ENCODE measurements around the gene MAGI2.

Gene MAGI2

GRCh38 chr7:78173666-78174065 is 1279.8 kb downstream of the MAGI2 start:
- Mint-ChIP-seq H3K4me1 (ENCODE audit: low read depth) (no peaks in the 10 kb centered on the region), H3K27ac (no peak overlapping the region), H3K9me3 (no peaks in the 10 kb centered on the region), H3K27me3 (ENCODE audit: low read depth) (peaks cover 2% of the 10 kb centered on the region), H3K36me3 (ENCODE audit: low read depth) (no peaks in the 10 kb centered on the region), H3K4me3 (no peak overlapping the region)
- DNase-seq (ENCODE audit: low spot score) = no peak

- Mint-ChIP-seq H3K36me3 (ENCODE audit: low read depth) (no peaks in the 10 kb centered on the region), H3K9me3 (no peaks in the 10 kb centered on the region), H3K4me1 (ENCODE audit: low read depth) (no peaks in the 10 kb centered on the region), H3K4me3 (no peak overlapping the region), H3K27ac (no peak overlapping the region), H3K27me3 (ENCODE audit: low read depth) (peaks cover 2% of the 10 kb centered on the region)
- DNase-seq (ENCODE audit: low spot score) = no peak
Observed at GRCh38 chr7:78172933-78173591, 1280.4 kb downstream of the MAGI2 start.

GRCh38 chr7:78172267-78172757 is 1281.2 kb downstream of the MAGI2 start:
- no peak overlapping the region for H3K4me3 Mint-ChIP-seq
- no peaks in the 10 kb centered on the region for H3K4me1 Mint-ChIP-seq (ENCODE audit: low read depth)
- no peaks in the 10 kb centered on the region for H3K36me3 Mint-ChIP-seq (ENCODE audit: low read depth)
- no peaks in the 10 kb centered on the region for H3K9me3 Mint-ChIP-seq
- no peak overlapping the region for H3K27ac Mint-ChIP-seq
- H3K27me3 Mint-ChIP-seq (ENCODE audit: low read depth) = peaks cover 2% of the 10 kb centered on the region
- no peak for DNase-seq (ENCODE audit: low spot score)

GRCh38 chr7:78171398-78171797 is 1282.1 kb downstream of the MAGI2 start:
- Mint-ChIP-seq H3K4me3 (no peak overlapping the region), H3K4me1 (ENCODE audit: low read depth) (no peaks in the 10 kb centered on the region), H3K36me3 (ENCODE audit: low read depth) (no peaks in the 10 kb centered on the region), H3K9me3 (no peaks in the 10 kb centered on the region), H3K27ac (no peak overlapping the region), H3K27me3 (ENCODE audit: low read depth) (peaks cover 2% of the 10 kb centered on the region)
- DNase-seq (ENCODE audit: low spot score) = no peak

GRCh38 chr7:78170815-78171214 is 1282.7 kb downstream of the MAGI2 start:
- Mint-ChIP-seq H3K4me3 (no peak overlapping the region), H3K27ac (no peak overlapping the region), H3K27me3 (ENCODE audit: low read depth) (peaks cover 2% of the 10 kb centered on the region), H3K4me1 (ENCODE audit: low read depth) (no peaks in the 10 kb centered on the region), H3K36me3 (ENCODE audit: low read depth) (no peaks in the 10 kb centered on the region), H3K9me3 (no peaks in the 10 kb centered on the region)
- no peak for DNase-seq (ENCODE audit: low spot score)

GRCh38 chr7:78169992-78170391 is 1283.5 kb downstream of the MAGI2 start:
- Mint-ChIP-seq H3K4me1 (ENCODE audit: low read depth) (no peaks in the 10 kb centered on the region), H3K36me3 (ENCODE audit: low read depth) (no peaks in the 10 kb centered on the region), H3K27ac (no peak overlapping the region), H3K9me3 (no peaks in the 10 kb centered on the region), H3K27me3 (ENCODE audit: low read depth) (peaks cover 2% of the 10 kb centered on the region), H3K4me3 (no peak overlapping the region)
- DNase-seq (ENCODE audit: low spot score) = no peak

GRCh38 chr7:78168865-78169264 is 1284.6 kb downstream of the MAGI2 start:
- Mint-ChIP-seq H3K4me3 (no peak overlapping the region), H3K4me1 (ENCODE audit: low read depth) (no peaks in the 10 kb centered on the region), H3K27ac (no peak overlapping the region), H3K36me3 (ENCODE audit: low read depth) (no peaks in the 10 kb centered on the region), H3K27me3 (ENCODE audit: low read depth) (peaks cover 2% of the 10 kb centered on the region), H3K9me3 (no peaks in the 10 kb centered on the region)
- DNase-seq (ENCODE audit: low spot score) = no peak

GRCh38 chr7:78167860-78168259 is 1285.6 kb downstream of the MAGI2 start:
- Mint-ChIP-seq H3K36me3 (ENCODE audit: low read depth) (no peaks in the 10 kb centered on the region), H3K9me3 (no peaks in the 10 kb centered on the region), H3K27ac (no peak overlapping the region), H3K4me1 (ENCODE audit: low read depth) (no peaks in the 10 kb centered on the region), H3K27me3 (ENCODE audit: low read depth) (peaks cover 2% of the 10 kb centered on the region), H3K4me3 (no peak overlapping the region)
- no peak for DNase-seq (ENCODE audit: low spot score)

- H3K36me3 Mint-ChIP-seq (ENCODE audit: low read depth) = no peaks in the 10 kb centered on the region
- no peak for DNase-seq (ENCODE audit: low spot score)
- H3K4me3 Mint-ChIP-seq = no peak overlapping the region
- H3K27me3 Mint-ChIP-seq (ENCODE audit: low read depth) = no peaks in the 10 kb centered on the region
- H3K4me1 Mint-ChIP-seq (ENCODE audit: low read depth) = no peaks in the 10 kb centered on the region
- no peaks in the 10 kb centered on the region for H3K9me3 Mint-ChIP-seq
- no peak overlapping the region for H3K27ac Mint-ChIP-seq
Observed at GRCh38 chr7:78165854-78166253, 1287.6 kb downstream of the MAGI2 start.

GRCh38 chr7:78165454-78165853 is 1288.0 kb downstream of the MAGI2 start:
- no peaks in the 10 kb centered on the region for H3K9me3 Mint-ChIP-seq
- H3K4me3 Mint-ChIP-seq = no peak overlapping the region
- H3K4me1 Mint-ChIP-seq (ENCODE audit: low read depth) = no peaks in the 10 kb centered on the region
- no peak for DNase-seq (ENCODE audit: low spot score)
- H3K36me3 Mint-ChIP-seq (ENCODE audit: low read depth) = no peaks in the 10 kb centered on the region
- H3K27ac Mint-ChIP-seq = no peak overlapping the region
- no peaks in the 10 kb centered on the region for H3K27me3 Mint-ChIP-seq (ENCODE audit: low read depth)

GRCh38 chr7:78164459-78164858 is 1289.0 kb downstream of the MAGI2 start:
- DNase-seq (ENCODE audit: low spot score) = no peak
- H3K27me3 Mint-ChIP-seq (ENCODE audit: low read depth) = no peaks in the 10 kb centered on the region
- H3K27ac Mint-ChIP-seq = no peak overlapping the region
- no peaks in the 10 kb centered on the region for H3K4me1 Mint-ChIP-seq (ENCODE audit: low read depth)
- H3K4me3 Mint-ChIP-seq = no peak overlapping the region
- H3K9me3 Mint-ChIP-seq = no peaks in the 10 kb centered on the region
- H3K36me3 Mint-ChIP-seq (ENCODE audit: low read depth) = no peaks in the 10 kb centered on the region

GRCh38 chr7:78161781-78162180 is 1291.7 kb downstream of the MAGI2 start:
- Mint-ChIP-seq H3K27ac (no peak overlapping the region), H3K27me3 (ENCODE audit: low read depth) (no peaks in the 10 kb centered on the region), H3K36me3 (ENCODE audit: low read depth) (no peaks in the 10 kb centered on the region), H3K9me3 (no peaks in the 10 kb centered on the region), H3K4me3 (no peak overlapping the region), H3K4me1 (ENCODE audit: low read depth) (no peaks in the 10 kb centered on the region)
- no peak for DNase-seq (ENCODE audit: low spot score)

GRCh38 chr7:78159545-78159944 is 1293.9 kb downstream of the MAGI2 start:
- H3K27me3 Mint-ChIP-seq (ENCODE audit: low read depth) = no peaks in the 10 kb centered on the region
- H3K36me3 Mint-ChIP-seq (ENCODE audit: low read depth) = no peaks in the 10 kb centered on the region
- H3K9me3 Mint-ChIP-seq = no peaks in the 10 kb centered on the region
- DNase-seq (ENCODE audit: low spot score) = no peak
- no peak overlapping the region for H3K27ac Mint-ChIP-seq
- H3K4me1 Mint-ChIP-seq (ENCODE audit: low read depth) = no peaks in the 10 kb centered on the region
- H3K4me3 Mint-ChIP-seq = no peak overlapping the region

- Mint-ChIP-seq H3K4me3 (no peak overlapping the region), H3K4me1 (ENCODE audit: low read depth) (no peaks in the 10 kb centered on the region), H3K36me3 (ENCODE audit: low read depth) (no peaks in the 10 kb centered on the region), H3K27ac (no peak overlapping the region), H3K27me3 (ENCODE audit: low read depth) (no peaks in the 10 kb centered on the region), H3K9me3 (no peaks in the 10 kb centered on the region)
- DNase-seq (ENCODE audit: low spot score) = no peak
Observed at GRCh38 chr7:78153285-78153684, 1300.2 kb downstream of the MAGI2 start.

GRCh38 chr7:78151229-78151628 is 1302.2 kb downstream of the MAGI2 start:
- Mint-ChIP-seq H3K4me1 (ENCODE audit: low read depth) (no peaks in the 10 kb centered on the region), H3K4me3 (no peak overlapping the region), H3K27ac (no peak overlapping the region), H3K9me3 (no peaks in the 10 kb centered on the region), H3K36me3 (ENCODE audit: low read depth) (no peaks in the 10 kb centered on the region), H3K27me3 (ENCODE audit: low read depth) (no peaks in the 10 kb centered on the region)
- no peak for DNase-seq (ENCODE audit: low spot score)
